ENCODE results near the gene DLG1. TPM values are rescaled to one million over a fixed set of nuclear protein-coding genes. Genes with fewer than 3 reads are reported as not detected.

DLG1 gene
- total RNA-seq, 1 donor from 2014 or later = 99.6 TPM

- Mint-ChIP-seq H3K27ac (peak overlapping the region; percentile 43), H3K4me3 (ENCODE audit: low read depth) (no peak overlapping the region), H3K9me3 (ENCODE audit: low read depth) (peaks cover 3% of the 10 kb centered on the region), H3K27me3 (no peaks in the 10 kb centered on the region), H3K4me1 (ENCODE audit: low read depth) (peaks cover 3% of the 10 kb centered on the region), H3K36me3 (ENCODE audit: insufficient read depth) (peaks cover 12% of the 10 kb centered on the region)
- no peak for TF ChIP-seq CTCF (IDR thresholded peaks at IDR 0.05; ENCODE audit: unreplicated experiment)
- DNase-seq (ENCODE audit: low spot score, unreplicated experiment) = no peak
These were observed 130.9 kb downstream of the DLG1 start for GRCh38 chr3:197167549-197167948.

GRCh38 chr3:197165890-197166289 is 132.5 kb downstream of the DLG1 start:
- H3K4me3 Mint-ChIP-seq (ENCODE audit: low read depth) = no peak overlapping the region
- H3K9me3 Mint-ChIP-seq (ENCODE audit: low read depth) = peaks cover 3% of the 10 kb centered on the region
- H3K27ac Mint-ChIP-seq = no peak overlapping the region
- DNase-seq (ENCODE audit: low spot score, unreplicated experiment) = no peak
- peaks cover 12% of the 10 kb centered on the region for H3K36me3 Mint-ChIP-seq (ENCODE audit: insufficient read depth)
- no peaks in the 10 kb centered on the region for H3K27me3 Mint-ChIP-seq
- TF ChIP-seq CTCF (IDR thresholded peaks at IDR 0.05; ENCODE audit: unreplicated experiment) = no peak
- H3K4me1 Mint-ChIP-seq (ENCODE audit: low read depth) = peaks cover 3% of the 10 kb centered on the region

GRCh38 chr3:197155046-197155445 is 143.4 kb downstream of the DLG1 start:
- Mint-ChIP-seq H3K27ac (no peak overlapping the region), H3K4me3 (ENCODE audit: low read depth) (no peak overlapping the region), H3K9me3 (ENCODE audit: low read depth) (peaks cover 30% of the 10 kb centered on the region), H3K36me3 (ENCODE audit: insufficient read depth) (peaks cover 43% of the 10 kb centered on the region), H3K27me3 (no peaks in the 10 kb centered on the region), H3K4me1 (ENCODE audit: low read depth) (no peaks in the 10 kb centered on the region)
- no peak for TF ChIP-seq CTCF (IDR thresholded peaks at IDR 0.05; ENCODE audit: unreplicated experiment)
- no peak for DNase-seq (ENCODE audit: low spot score, unreplicated experiment)

GRCh38 chr3:197151580-197151979 is 146.8 kb downstream of the DLG1 start:
- peaks cover 23% of the 10 kb centered on the region for H3K9me3 Mint-ChIP-seq (ENCODE audit: low read depth)
- H3K36me3 Mint-ChIP-seq (ENCODE audit: insufficient read depth) = peaks cover 32% of the 10 kb centered on the region
- TF ChIP-seq CTCF (IDR thresholded peaks at IDR 0.05; ENCODE audit: unreplicated experiment) = no peak
- DNase-seq (ENCODE audit: low spot score, unreplicated experiment) = no peak
- H3K27ac Mint-ChIP-seq = no peak overlapping the region
- no peaks in the 10 kb centered on the region for H3K27me3 Mint-ChIP-seq
- no peak overlapping the region for H3K4me3 Mint-ChIP-seq (ENCODE audit: low read depth)
- no peaks in the 10 kb centered on the region for H3K4me1 Mint-ChIP-seq (ENCODE audit: low read depth)

- no peak for TF ChIP-seq CTCF (IDR thresholded peaks at IDR 0.05; ENCODE audit: unreplicated experiment)
These were observed 148.9 kb downstream of the DLG1 start for GRCh38 chr3:197149528-197149927.

More at GRCh38 chr3:197149528-197149927, 148.9 kb downstream of the DLG1 start:
- H3K36me3 Mint-ChIP-seq (ENCODE audit: insufficient read depth) = peaks cover 21% of the 10 kb centered on the region
- DNase-seq (ENCODE audit: low spot score, unreplicated experiment) = no peak
- no peak overlapping the region for H3K27ac Mint-ChIP-seq
- H3K4me3 Mint-ChIP-seq (ENCODE audit: low read depth) = no peak overlapping the region
- H3K27me3 Mint-ChIP-seq = no peaks in the 10 kb centered on the region
- H3K4me1 Mint-ChIP-seq (ENCODE audit: low read depth) = no peaks in the 10 kb centered on the region
- H3K9me3 Mint-ChIP-seq (ENCODE audit: low read depth) = peaks cover 14% of the 10 kb centered on the region
